ENCODE measurements around the gene ITGB3.

DNA sequence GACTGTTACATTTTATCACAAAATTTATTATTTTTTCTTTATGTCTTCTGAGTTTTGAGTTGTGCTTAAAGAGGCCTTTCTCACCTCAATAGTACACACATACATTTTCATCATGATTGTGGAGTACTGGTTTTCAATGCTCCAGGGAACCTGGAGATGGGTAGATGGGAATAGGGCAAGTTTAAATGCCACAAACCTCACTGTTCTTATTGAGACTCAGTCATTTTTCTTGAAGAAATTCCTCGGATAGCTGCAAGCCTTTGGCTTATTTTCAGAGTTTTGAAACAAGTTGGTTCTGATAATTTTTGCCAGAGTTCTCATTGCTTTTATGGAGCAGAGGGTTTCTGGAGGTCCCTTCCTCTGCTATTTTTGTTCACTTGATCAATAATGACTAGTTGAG lies 105.0 kb downstream of the ITGB3 start:
- TF ChIP-seq, protein P1, sequence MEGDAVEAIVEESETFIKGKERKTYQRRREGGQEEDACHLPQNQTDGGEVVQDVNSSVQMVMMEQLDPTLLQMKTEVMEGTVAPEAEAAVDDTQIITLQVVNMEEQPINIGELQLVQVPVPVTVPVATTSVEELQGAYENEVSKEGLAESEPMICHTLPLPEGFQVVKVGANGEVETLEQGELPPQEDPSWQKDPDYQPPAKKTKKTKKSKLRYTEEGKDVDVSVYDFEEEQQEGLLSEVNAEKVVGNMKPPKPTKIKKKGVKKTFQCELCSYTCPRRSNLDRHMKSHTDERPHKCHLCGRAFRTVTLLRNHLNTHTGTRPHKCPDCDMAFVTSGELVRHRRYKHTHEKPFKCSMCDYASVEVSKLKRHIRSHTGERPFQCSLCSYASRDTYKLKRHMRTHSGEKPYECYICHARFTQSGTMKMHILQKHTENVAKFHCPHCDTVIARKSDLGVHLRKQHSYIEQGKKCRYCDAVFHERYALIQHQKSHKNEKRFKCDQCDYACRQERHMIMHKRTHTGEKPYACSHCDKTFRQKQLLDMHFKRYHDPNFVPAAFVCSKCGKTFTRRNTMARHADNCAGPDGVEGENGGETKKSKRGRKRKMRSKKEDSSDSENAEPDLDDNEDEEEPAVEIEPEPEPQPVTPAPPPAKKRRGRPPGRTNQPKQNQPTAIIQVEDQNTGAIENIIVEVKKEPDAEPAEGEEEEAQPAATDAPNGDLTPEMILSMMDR (IDR thresholded peaks at IDR 0.05), result no peak
- TF ChIP-seq POLR2A (IDR thresholded peaks at IDR 0.05), result no peak
